KMS-11 (cell line): ENCODE measurements around the gene DLGAP1.

ENCODE experiments used
- H2AFZ ChIP-seq: fragments of 200-600 bp; sonication (generic); 2 replicates; pipeline ENCODE4 v1.6.1; 2016; ENCODE audit warnings: antibody characterized with exemption, mixed run types, low read depth
- H3K27ac ChIP-seq: fragments of 200-600 bp; sonication (generic); 2 replicates; pipeline ENCODE4 v1.6.1; 2016; ENCODE audit warnings: mild to moderate bottlenecking, mixed run types
- H3K27me3 ChIP-seq: fragments of 200-600 bp; sonication (generic); 2 replicates; pipeline ENCODE4 v1.6.1; 2017; ENCODE audit warnings: mild to moderate bottlenecking, low read depth, mixed run types, moderate library complexity; ENCODE audit not compliant: insufficient read depth
- H3K36me3 ChIP-seq: fragments of 200-600 bp; sonication (generic); 2 replicates; pipeline ENCODE4 v1.6.1; 2017; ENCODE audit warnings: mild to moderate bottlenecking, mixed run types; ENCODE audit not compliant: insufficient read depth
- H3K4me1 ChIP-seq: fragments of 200-600 bp; sonication (generic); 2 replicates; pipeline ENCODE4 v1.6.1; 2016; ENCODE audit warnings: mild to moderate bottlenecking, low read depth, mixed run types; ENCODE audit not compliant: poor library complexity, severe bottlenecking
- H3K4me2 ChIP-seq: fragments of 200-600 bp; sonication (generic); 2 replicates; pipeline ENCODE4 v1.7.0; 2016; ENCODE audit warnings: mild to moderate bottlenecking, mixed run types
- H3K4me3 ChIP-seq: fragments of 200-600 bp; sonication (generic); IDR thresholded peaks from 2 replicates; pipeline ENCODE4 v1.6.1; 2017; ENCODE audit warnings: low read depth, low read length, mixed read lengths; ENCODE audit not compliant: insufficient read depth
- H3K79me2 ChIP-seq: fragments of 200-600 bp; sonication (generic); 2 replicates; pipeline ENCODE4 v1.6.1; 2016; ENCODE audit warnings: low read depth, mixed run types; ENCODE audit not compliant: insufficient read depth
- H3K9ac ChIP-seq: fragments of 200-600 bp; sonication (generic); 2 replicates; pipeline ENCODE4 v1.6.1; 2016; ENCODE audit warnings: mild to moderate bottlenecking, mixed run types
- H4K20me1 ChIP-seq: fragments of 200-600 bp; sonication (generic); 2 replicates; pipeline ENCODE4 v1.6.1; 2016; ENCODE audit warnings: mild to moderate bottlenecking, mixed run types; ENCODE audit not compliant: insufficient read depth
- TF ChIP-seq, protein P1 (sequence below): fragments of 200-600 bp; sonication (generic); conservative IDR thresholded peaks from 2 replicates; pipeline ENCODE4 v1.6.1; 2017; ENCODE audit warnings: low read depth, mild to moderate bottlenecking, antibody characterized with exemption, low read length, moderate library complexity, mixed read lengths

DLGAP1 gene

DNA sequence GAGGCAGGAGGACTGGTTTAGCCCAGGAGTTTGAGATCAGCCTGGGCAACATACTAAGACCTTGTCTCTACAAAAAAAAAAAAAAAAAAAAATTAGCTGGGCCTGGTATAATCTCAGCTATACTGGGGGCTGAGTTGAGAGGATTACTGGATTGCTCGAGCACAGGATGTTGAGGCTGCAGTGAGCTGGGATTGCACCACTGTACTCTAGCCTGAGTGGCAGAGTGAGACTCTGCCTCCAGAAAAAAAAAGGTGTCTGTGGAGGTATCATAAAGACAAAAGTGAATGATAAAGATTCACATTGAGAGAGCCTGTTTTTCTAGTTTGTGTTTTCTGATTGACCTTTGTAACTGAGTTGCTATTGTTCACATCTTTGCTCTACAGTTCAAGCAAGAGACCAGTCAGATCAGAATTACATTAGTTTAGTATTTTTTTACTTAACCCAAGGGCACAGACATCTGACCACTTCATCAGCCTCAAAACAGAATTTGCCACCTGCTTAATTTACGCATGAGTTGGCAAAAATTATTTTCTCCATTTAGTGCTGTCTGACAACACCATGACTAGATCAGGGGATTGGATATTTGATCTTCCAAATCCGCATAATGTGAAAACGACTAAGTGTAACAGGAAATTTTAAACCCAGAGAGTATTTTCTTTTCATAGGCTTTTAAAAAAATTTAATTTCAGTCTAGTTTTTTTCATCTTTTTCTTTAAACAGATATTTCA lies 734.1 kb downstream of the DLGAP1 start:
- H3K4me1 ChIP-seq = peaks cover 11% of the 10 kb centered on the region
- TF ChIP-seq, protein P1, sequence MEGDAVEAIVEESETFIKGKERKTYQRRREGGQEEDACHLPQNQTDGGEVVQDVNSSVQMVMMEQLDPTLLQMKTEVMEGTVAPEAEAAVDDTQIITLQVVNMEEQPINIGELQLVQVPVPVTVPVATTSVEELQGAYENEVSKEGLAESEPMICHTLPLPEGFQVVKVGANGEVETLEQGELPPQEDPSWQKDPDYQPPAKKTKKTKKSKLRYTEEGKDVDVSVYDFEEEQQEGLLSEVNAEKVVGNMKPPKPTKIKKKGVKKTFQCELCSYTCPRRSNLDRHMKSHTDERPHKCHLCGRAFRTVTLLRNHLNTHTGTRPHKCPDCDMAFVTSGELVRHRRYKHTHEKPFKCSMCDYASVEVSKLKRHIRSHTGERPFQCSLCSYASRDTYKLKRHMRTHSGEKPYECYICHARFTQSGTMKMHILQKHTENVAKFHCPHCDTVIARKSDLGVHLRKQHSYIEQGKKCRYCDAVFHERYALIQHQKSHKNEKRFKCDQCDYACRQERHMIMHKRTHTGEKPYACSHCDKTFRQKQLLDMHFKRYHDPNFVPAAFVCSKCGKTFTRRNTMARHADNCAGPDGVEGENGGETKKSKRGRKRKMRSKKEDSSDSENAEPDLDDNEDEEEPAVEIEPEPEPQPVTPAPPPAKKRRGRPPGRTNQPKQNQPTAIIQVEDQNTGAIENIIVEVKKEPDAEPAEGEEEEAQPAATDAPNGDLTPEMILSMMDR = no peak
- no peak overlapping the region for H3K4me3 ChIP-seq
- no peak overlapping the region for H3K27ac ChIP-seq
- H2AFZ ChIP-seq = no peak overlapping the region
- H3K27me3 ChIP-seq = no peaks in the 10 kb centered on the region
- H4K20me1 ChIP-seq = no peaks in the 10 kb centered on the region
- H3K36me3 ChIP-seq = no peaks in the 10 kb centered on the region
- no peaks in the 10 kb centered on the region for H3K79me2 ChIP-seq
- no peak overlapping the region for H3K9ac ChIP-seq
- H3K4me2 ChIP-seq = no peak overlapping the region

DNA sequence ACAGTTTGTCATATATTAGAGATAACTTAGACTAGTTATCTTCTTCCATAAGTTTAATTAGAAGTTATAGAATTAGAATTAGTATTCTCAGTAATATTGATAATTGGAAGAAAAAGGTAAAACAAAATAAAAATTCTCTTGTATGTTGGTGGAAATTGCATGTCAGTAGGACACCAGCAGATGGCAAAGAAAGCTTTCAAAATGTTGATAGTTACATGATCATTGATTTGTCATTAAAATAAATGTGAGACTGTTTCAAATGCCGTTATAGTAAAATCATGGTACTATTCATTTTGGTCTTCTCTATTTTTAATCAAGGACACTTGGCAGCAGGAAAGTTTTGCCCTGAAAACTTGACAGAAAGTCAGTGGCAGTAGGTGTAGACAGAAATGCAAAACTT lies 734.9 kb downstream of the DLGAP1 start:
- Histone ChIP-seq H3K79me2 (no peaks in the 10 kb centered on the region), H3K4me2 (no peak overlapping the region), H2AFZ (no peak overlapping the region), H3K4me3 (no peak overlapping the region), H3K27me3 (no peaks in the 10 kb centered on the region), H3K36me3 (no peaks in the 10 kb centered on the region), H3K9ac (no peak overlapping the region), H3K4me1 (peaks cover 19% of the 10 kb centered on the region), H4K20me1 (no peaks in the 10 kb centered on the region), H3K27ac (no peak overlapping the region)
- TF ChIP-seq, protein P1 = no peak

DNA sequence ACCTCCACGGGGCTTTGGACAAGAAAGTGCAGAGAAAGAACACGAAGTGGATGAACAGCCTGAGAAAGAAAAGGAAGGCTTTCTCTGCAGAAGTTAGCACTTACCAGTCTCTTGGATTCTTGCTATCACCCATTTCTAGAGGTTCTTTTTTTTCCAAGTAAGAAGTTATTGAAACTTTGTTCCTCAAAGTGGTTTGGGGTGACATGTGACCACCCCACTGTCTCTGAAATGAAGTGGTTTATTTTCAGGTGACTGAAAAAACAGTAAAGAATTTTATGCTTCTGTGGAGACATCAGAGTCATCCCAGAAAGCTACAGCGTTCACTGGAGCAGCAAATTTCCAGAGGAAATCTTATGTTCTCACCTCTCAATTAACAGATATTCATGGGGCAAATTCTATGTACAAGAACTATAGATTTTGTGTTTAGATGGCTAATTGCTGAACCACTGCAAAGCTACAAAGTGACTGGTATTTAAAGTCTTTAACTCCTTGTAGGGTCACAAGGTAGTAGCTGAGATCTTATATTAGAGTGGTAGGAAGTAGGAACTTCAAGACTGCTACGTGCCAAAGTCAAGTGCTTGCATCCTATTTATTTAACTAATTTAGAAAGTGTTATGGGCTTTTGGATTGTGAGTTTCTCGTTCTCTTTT lies 737.6 kb downstream of the DLGAP1 start:
- Histone ChIP-seq H3K36me3 (no peaks in the 10 kb centered on the region), H3K9ac (no peak overlapping the region), H3K27me3 (no peaks in the 10 kb centered on the region), H3K79me2 (no peaks in the 10 kb centered on the region), H3K4me1 (peaks cover 23% of the 10 kb centered on the region), H3K4me3 (no peak overlapping the region), H3K27ac (no peak overlapping the region), H2AFZ (no peak overlapping the region), H3K4me2 (no peak overlapping the region), H4K20me1 (no peaks in the 10 kb centered on the region)
- TF ChIP-seq, protein P1 = no peak

DNA sequence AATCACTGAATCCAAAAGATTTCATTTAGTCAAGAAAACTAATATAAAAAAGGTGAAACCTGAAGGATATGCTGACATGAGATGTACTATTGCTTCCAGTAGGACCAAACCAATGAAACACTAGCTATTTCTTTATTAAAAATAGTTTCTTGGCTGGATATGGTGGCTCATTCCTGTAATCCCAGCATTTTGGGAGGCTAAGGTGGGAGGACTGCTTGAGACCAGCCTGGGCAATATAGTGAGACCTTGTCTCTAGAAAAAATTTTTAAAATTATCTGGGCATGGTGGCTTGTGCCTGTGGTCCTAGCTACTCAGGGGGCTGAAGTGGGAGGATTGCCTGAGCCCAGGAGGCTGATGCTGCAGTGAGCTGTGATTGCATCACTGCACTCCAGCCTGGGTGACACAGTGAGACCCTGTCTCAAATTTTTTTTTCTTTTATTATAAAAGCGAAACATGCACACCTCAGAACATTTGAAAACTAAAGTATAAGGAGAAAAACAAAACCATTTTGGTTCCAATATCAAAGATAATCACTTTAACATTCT lies 738.9 kb downstream of the DLGAP1 start:
- no peaks in the 10 kb centered on the region for H3K27me3 ChIP-seq
- no peaks in the 10 kb centered on the region for H3K79me2 ChIP-seq
- H3K27ac ChIP-seq = no peak overlapping the region
- no peaks in the 10 kb centered on the region for H3K36me3 ChIP-seq
- TF ChIP-seq, protein P1 = no peak
- peak overlapping the region; percentile 21; the same call in 1 of the 2 replicates for H3K4me2 ChIP-seq
- no peak overlapping the region for H3K4me3 ChIP-seq
- no peak overlapping the region for H2AFZ ChIP-seq
- H3K4me1 ChIP-seq = peaks cover 23% of the 10 kb centered on the region
- no peak overlapping the region for H3K9ac ChIP-seq
- no peaks in the 10 kb centered on the region for H4K20me1 ChIP-seq
